ENCODE results near the gene ZNF689. TPM values are rescaled to one million over a fixed set of nuclear protein-coding genes. Genes with fewer than 3 reads are reported as not detected.
A peak's percentile ranks its signal among the peaks of the same experiment; 100 is the strongest.

The ZNF689 gene
- total RNA-seq, 4 donors from 2014 or later = 9.7 to 14.7 (median 11.8) TPM

GRCh38 chr16:30619202-30619601 lies 9.0 kb upstream of the ZNF689 start:
- Histone ChIP-seq H3K36me3 (no peaks in the 10 kb centered on the region), H3K4me3 (replicated peaks in 1 of 3) (no peak overlapping the region), H3K9me3 (no peaks in the 10 kb centered on the region), H3K27ac (no peak overlapping the region), H3K4me1 (no peaks in the 10 kb centered on the region), H3K27me3 (no peaks in the 10 kb centered on the region)
- WGBS, 2 donors = 84 to 87% methylated on average over 4 of the region's 4 CpGs
- TF ChIP-seq POLR2A (IDR thresholded peaks at IDR 0.05) = no peak
- TF ChIP-seq, protein P1, sequence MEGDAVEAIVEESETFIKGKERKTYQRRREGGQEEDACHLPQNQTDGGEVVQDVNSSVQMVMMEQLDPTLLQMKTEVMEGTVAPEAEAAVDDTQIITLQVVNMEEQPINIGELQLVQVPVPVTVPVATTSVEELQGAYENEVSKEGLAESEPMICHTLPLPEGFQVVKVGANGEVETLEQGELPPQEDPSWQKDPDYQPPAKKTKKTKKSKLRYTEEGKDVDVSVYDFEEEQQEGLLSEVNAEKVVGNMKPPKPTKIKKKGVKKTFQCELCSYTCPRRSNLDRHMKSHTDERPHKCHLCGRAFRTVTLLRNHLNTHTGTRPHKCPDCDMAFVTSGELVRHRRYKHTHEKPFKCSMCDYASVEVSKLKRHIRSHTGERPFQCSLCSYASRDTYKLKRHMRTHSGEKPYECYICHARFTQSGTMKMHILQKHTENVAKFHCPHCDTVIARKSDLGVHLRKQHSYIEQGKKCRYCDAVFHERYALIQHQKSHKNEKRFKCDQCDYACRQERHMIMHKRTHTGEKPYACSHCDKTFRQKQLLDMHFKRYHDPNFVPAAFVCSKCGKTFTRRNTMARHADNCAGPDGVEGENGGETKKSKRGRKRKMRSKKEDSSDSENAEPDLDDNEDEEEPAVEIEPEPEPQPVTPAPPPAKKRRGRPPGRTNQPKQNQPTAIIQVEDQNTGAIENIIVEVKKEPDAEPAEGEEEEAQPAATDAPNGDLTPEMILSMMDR (IDR thresholded peaks at IDR 0.05) = no peak
- DNase-seq = no peak
- intact Hi-C loops (cut with DNase I) = no loop called here

GRCh38 chr16:30615358-30616091 lies 5.3 kb upstream of the ZNF689 start:
- peak in 1 of 2 donors; percentile 15 for DNase-seq
- WGBS, 2 donors = 37 to 38% methylated on average over 12 of the region's 12 CpGs
- intact Hi-C loops (cut with DNase I) = no loop called here

DNA sequence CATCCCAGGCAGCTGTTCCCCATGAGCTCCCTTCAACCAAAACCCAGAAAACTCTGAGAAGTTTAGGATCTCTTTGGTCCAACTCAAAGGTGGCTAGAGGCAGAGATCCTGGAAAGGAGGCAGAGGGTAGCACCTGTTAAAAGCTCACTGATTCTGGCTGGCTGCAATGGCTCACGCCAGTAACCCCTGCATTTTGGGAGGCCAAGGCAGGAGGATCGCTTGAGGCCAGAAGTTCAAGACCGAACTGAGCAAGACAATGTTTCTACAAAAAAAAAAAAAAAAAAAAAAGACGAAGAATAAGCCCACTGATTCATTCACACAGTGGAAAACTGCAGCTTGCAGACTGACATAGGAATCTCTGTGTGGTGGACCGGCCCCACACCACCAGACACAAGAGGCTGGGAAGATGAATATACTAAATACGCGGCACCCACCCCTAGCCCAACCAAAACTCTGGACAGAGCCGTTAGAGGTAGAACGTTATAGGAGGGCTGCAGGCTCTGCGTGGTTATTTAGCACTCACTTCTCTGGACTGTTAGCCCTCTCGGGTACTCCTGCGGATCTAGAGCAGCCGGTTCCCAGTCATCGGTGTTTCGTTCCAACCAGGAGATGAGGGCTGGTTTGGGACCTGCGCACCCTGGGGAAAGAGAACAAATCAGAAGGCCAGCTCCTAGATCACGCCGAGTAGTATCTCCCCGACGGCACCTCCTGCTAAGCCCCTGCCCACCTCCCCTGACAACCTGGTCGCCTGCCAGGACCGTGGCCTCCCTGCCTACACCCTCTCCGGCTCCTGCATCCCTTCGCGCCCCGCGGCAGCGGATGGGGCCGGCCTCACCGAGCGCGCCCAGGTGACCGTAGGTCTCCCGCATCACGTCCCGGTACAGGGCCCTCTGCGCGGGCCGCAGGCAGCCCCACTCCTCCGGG lies 925 bp downstream of the ZNF689 start:
- intact Hi-C loops (cut with DNase I) = loop anchor here (10.0 kb wide), 1 partner anchor 164 kb away; the partner anchor contains the start of gene SEPHS2
- Histone ChIP-seq H3K9me3 (no peaks in the 10 kb centered on the region), H3K36me3 (peaks cover 17 to 22% of the 10 kb centered on the region in 2 donors), H3K4me1 (peaks cover 0 to 9% of the 10 kb centered on the region in 2 donors), H3K27ac (peak overlapping the region; percentile 83 to 96 (median 92)), H3K27me3 (no peaks in the 10 kb centered on the region), H3K4me3 (replicated peaks in 1 of 3) (peak overlapping the region; percentile 56 to 89 (median 85))
- TF ChIP-seq, protein P1 (IDR thresholded peaks at IDR 0.05) = no peak
- no peak for TF ChIP-seq POLR2A (IDR thresholded peaks at IDR 0.05)
- peak; percentile 59 to 60 for DNase-seq
- WGBS, 2 donors = 15% methylated on average over 31 to 34 of the region's 40 CpGs

More at GRCh38 chr16:30615358-30616091, 5.3 kb upstream of the ZNF689 start:
- no peaks in the 10 kb centered on the region for H3K27me3 ChIP-seq
- no peak overlapping the region for H3K4me3 ChIP-seq (replicated peaks in 1 of 3)
- no peaks in the 10 kb centered on the region for H3K9me3 ChIP-seq
- H3K36me3 ChIP-seq = no peaks in the 10 kb centered on the region
- TF ChIP-seq POLR2A (IDR thresholded peaks at IDR 0.05) = no peak
- TF ChIP-seq, protein P1 (IDR thresholded peaks at IDR 0.05) = peak in 1 of 6 experiments; percentile 10
- H3K4me1 ChIP-seq = no peaks in the 10 kb centered on the region
- no peak overlapping the region for H3K27ac ChIP-seq

DNA sequence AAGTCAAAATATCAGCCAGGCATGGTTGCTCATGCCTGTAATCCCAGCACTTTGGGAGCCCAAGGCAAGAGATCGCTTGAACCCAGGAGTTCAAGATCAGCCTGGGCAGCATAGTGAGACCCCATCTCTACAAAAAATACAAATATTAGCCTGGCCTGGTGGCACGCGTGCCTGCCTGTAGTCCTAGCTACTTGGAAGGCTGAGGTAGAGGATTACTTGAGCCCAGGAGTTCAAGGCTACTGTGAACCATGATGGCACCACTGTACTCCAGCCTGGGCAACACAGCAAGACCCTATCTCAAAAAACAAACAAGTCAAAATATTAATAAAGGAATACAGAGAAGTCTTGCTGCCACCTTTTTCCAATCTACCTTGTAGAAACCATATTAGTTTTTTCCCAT lies 4.2 kb downstream of the ZNF689 start:
- Histone ChIP-seq H3K4me1 (peaks cover 0 to 9% of the 10 kb centered on the region in 2 donors), H3K27me3 (no peaks in the 10 kb centered on the region), H3K4me3 (replicated peaks in 1 of 3) (no peak overlapping the region), H3K36me3 (peaks cover 32 to 37% of the 10 kb centered on the region in 2 donors), H3K27ac (no peak overlapping the region), H3K9me3 (no peaks in the 10 kb centered on the region)
- TF ChIP-seq POLR2A (IDR thresholded peaks at IDR 0.05) = no peak
- TF ChIP-seq, protein P1 (IDR thresholded peaks at IDR 0.05) = no peak
- no peak for DNase-seq
- 93 to 98% methylated on average over 3 of the region's 3 CpGs for WGBS, 2 donors
- intact Hi-C loops (cut with DNase I) = loop anchor here (10.0 kb wide), 1 partner anchor 161 kb away; the partner anchor contains the start of gene SEPHS2

All from thyroid gland (tissue), 4 donors.